Psoas muscle (tissue), 8 donors: Measurements from ENCODE around the gene NMT1. TPM values are rescaled to one million over a fixed set of nuclear protein-coding genes. Genes with fewer than 3 reads are reported as not detected.
A peak's percentile ranks its signal among the peaks of the same experiment; 100 is the strongest.

Experiments used
- ATAC-seq, 4 donors: fragments of 200-7000 bp; cut with Tn5 transposase; one replicate each; pipeline ENCODE4 v1.9.1; 2020; ENCODE audit warnings: moderate library complexity in 3 of 4, mild to moderate bottlenecking in 2 of 4
- DNase-seq, 2 donors: peaks; one replicate each; pipeline ENCODE4 v3.0.0-alpha.2; 2020
- H3K27ac ChIP-seq: fragments of 200-600 bp; one replicate; pipeline ENCODE4 v1.8.0; 2022
- H3K27me3 ChIP-seq, 3 donors: fragments of 200-600 bp in 1 of 3; one replicate each; pipeline versions ENCODE4 v1.6.1 to v1.8.0; 2013 to 2022; ENCODE audit warnings: low read length in 2 of 3, mild to moderate bottlenecking in 2 of 3, moderate library complexity in 1 of 3; ENCODE audit not compliant: insufficient read depth in 3 of 3
- H3K36me3 ChIP-seq, 2 donors: fragments of 200-600 bp in 1 of 2; one replicate each; pipeline versions ENCODE4 v1.6.1 to v1.8.0; 2013 to 2022; ENCODE audit warnings: low read depth in 1 of 2, mild to moderate bottlenecking in 1 of 2, moderate library complexity in 1 of 2; ENCODE audit not compliant: insufficient read depth in 1 of 2
- H3K4me1 ChIP-seq: fragments of 200-600 bp; one replicate; pipeline ENCODE4 v1.8.0; 2022
- H3K4me3 ChIP-seq: fragments of 200-600 bp; one replicate; pipeline ENCODE4 v1.8.0; 2022; ENCODE audit warnings: mild to moderate bottlenecking
- H3K9me3 ChIP-seq: fragments of 200-600 bp; one replicate; pipeline ENCODE4 v1.8.0; 2022
- CTCF ChIP-seq: fragments of 200-600 bp; IDR thresholded peaks from one replicate; pipeline ENCODE4 v1.8.0; 2022; ENCODE audit warnings: antibody characterized with exemption
- WGBS, 3 donors: extraction: QIAGEN DNeasy Blood & Tissue Kit; methylation state at CpG; one replicate each; pipeline versions ENCODE4 v1.1.6 to v1.1.7; 2013; 5-methylcytosine and 5-hydroxymethylcytosine counted together
- intact Hi-C, 2 donors: fragments of 100-400 bp; cut with DNase I; formaldehyde crosslinking; loops; one replicate each; pipeline versions ENCODE4 v1.11.0 to v1.14.2; 2022
- polyA plus RNA-seq, 3 donors: library from polyadenylated mRNA; stranded (reverse); fragments of 200-250 nt; gene quantifications; one replicate each; pipeline ENCODE4 v1.2.3, GENCODE V29; 2013
- total RNA-seq, 4 donors: library from RNA; stranded (reverse); fragmentation: NEBNext Ultra II Directional in 2 of 4; extraction: Animal tissue kit (Norgen Biotek cat#: 25700) in 2 of 4; gene quantifications; one replicate each; pipeline versions ENCODE4 v1.2.1 to v1.2.4, GENCODE V29; 2021 to 2023
- donor health status: healthy with polysubstance abuse.
- donor health status: DM: no; HTN: no; CAD: no; lungs with moderate emphysema.
- donor health status: Bipolar disorder and iron deficiency.
- donor health status: healthy.
- donor health status: DM: yes; HTN: yes; CAD: no.
- donor health status: DM: no; HTN: no; CAD: no.
- donor health status: DM: no; HTN: no; CAD: no.
- donor health status: DM: yes; HTN: yes; CAD: no.

The NMT1 gene
- total and polyA plus RNA-seq, 7 donors = 58.0 to 164 (median 79.7) TPM

GRCh38 chr17:45098081-45098868 is 37.2 kb downstream of the NMT1 start:
- H3K9me3 ChIP-seq = no peaks in the 10 kb centered on the region
- intact Hi-C loops = loop anchor here (5.0 kb wide), 3 partner anchors 34 to 46 kb away; partner anchors contain the start of genes DCAKD (in 1 of the 2), NMT1 (in 1 of the 2) and PLCD3 (in 1 of the 2)
- no peak for TF ChIP-seq CTCF
- H3K36me3 ChIP-seq = peaks cover 26 to 97% of the 10 kb centered on the region in 2 donors
- DNase-seq = peak in 1 of 2 donors; percentile 54
- WGBS, 3 donors = 70 to 85% (median 78%) methylated on average over 13 of the region's 13 CpGs
- H3K4me3 ChIP-seq = no peak overlapping the region
- ATAC-seq = no peak
- H3K4me1 ChIP-seq = peaks cover 33% of the 10 kb centered on the region
- H3K27me3 ChIP-seq = no peaks in the 10 kb centered on the region
- H3K27ac ChIP-seq = peak overlapping the region; percentile 42

- TF ChIP-seq CTCF = peak; percentile 91
- DNase-seq (peak; percentile 90 to 95), ATAC-seq (peak; percentile 79 to 90 (median 82))
- H3K9me3 ChIP-seq = no peaks in the 10 kb centered on the region
- H3K27me3 ChIP-seq = no peaks in the 10 kb centered on the region
- H3K27ac ChIP-seq = peak overlapping the region; percentile 48
- peaks cover 28 to 97% of the 10 kb centered on the region in 2 donors for H3K36me3 ChIP-seq
- 40 to 46% (median 41%) methylated on average over 9 of the region's 9 CpGs for WGBS, 3 donors
- no peak overlapping the region for H3K4me3 ChIP-seq
- intact Hi-C loops = loop anchor here (1.0 to 5.0 kb wide), 5 partner anchors 33 to 179 kb away; partner anchors contain the start of genes DCAKD (in 1 of the 2), NMT1 (in 1 of the 2) and PLCD3 (in 1 of the 2)
- peaks cover 31% of the 10 kb centered on the region for H3K4me1 ChIP-seq
Measured at GRCh38 chr17:45098869-45099616, 37.9 kb downstream of the NMT1 start.

- Histone ChIP-seq H3K27me3 (no peaks in the 10 kb centered on the region), H3K27ac (peak overlapping the region; percentile 18), H3K4me3 (no peak overlapping the region), H3K9me3 (no peaks in the 10 kb centered on the region), H3K4me1 (peaks cover 27% of the 10 kb centered on the region), H3K36me3 (peaks cover 28 to 97% of the 10 kb centered on the region in 2 donors)
- TF ChIP-seq CTCF = no peak
- ATAC-seq (no peak), DNase-seq (no peak)
- intact Hi-C loops = no loop called here
- 64 to 78% (median 77%) methylated on average over 9 of the region's 9 CpGs for WGBS, 3 donors
Measured at GRCh38 chr17:45101546-45101882, 40.4 kb downstream of the NMT1 start.

- Histone ChIP-seq H3K9me3 (no peaks in the 10 kb centered on the region), H3K27me3 (no peaks in the 10 kb centered on the region), H3K4me1 (peaks cover 24% of the 10 kb centered on the region), H3K4me3 (no peak overlapping the region), H3K27ac (peak overlapping the region; percentile 18), H3K36me3 (peaks cover 28 to 97% of the 10 kb centered on the region in 2 donors)
- WGBS, 3 donors = 54 to 78% (median 56%) methylated on average over 12 of the region's 12 CpGs
- TF ChIP-seq CTCF = no peak
- ATAC-seq = no peak
- no peak for DNase-seq
- intact Hi-C loops = no loop called here
Measured at GRCh38 chr17:45101883-45102811, 41.0 kb downstream of the NMT1 start.
